ENCODE measurements around the gene STARD3.

The STARD3 gene

DNA sequence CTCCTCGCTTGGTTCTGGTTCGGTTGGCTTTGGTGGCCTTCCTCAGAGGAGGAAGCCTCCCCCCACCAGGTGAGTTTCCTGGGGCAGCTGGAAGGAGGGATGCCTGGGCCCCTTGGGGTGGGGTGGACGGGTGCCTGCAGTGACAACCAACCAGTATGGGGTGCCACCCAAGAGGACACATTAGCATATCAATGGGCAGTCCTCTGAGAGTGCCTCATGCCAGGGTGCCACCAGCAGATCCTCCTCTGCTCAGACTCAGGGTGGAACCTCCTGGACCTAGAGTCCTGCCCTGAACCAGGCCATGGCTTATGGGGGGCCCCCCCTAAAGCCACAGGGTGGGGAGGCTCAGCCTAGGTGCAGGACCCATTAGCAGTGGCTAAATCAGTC, 7.5 kb upstream of the STARD3 start:
- no peak for TF ChIP-seq CTCF (IDR thresholded peaks at IDR 0.05)

DNA sequence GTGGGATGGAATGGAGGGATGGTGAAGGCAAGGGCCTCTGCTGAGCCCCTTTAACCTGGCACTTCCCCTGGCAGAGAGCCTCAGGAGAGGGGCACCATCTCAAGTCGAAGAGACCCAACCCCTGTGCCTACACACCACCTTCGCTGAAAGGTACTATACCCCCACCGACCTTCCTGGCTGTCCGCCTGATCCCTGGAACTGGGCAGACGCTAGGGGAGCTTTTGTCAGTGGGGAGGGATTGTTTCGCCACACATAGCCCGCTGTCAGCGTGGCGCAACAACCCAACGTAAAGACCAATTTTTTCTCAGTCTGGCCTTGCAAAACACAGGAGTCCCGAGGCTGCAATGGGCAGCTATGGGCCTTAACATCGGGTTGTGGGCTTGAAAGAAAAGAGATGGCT, 7.0 kb upstream of the STARD3 start:
- no peaks in the 10 kb centered on the region for H3K9me3 ChIP-seq
- peak overlapping the region; percentile 28 to 30 for H3K4me3 ChIP-seq (ENCODE audit: low read depth in 1 of 2, low read length in 1 of 2)
- peaks cover 40% of the 10 kb centered on the region for H3K27me3 ChIP-seq
- peaks cover 73 to 80% of the 10 kb centered on the region in 2 experiments for H3K4me1 ChIP-seq (ENCODE audit: control insufficient read depth in 1 of 2, insufficient read depth in 1 of 2, low read depth in 1 of 2, low read length in 1 of 2)
- H3K36me3 ChIP-seq = no peaks in the 10 kb centered on the region
- peak; percentile 19 for TF ChIP-seq CTCF (IDR thresholded peaks at IDR 0.05)
- H3K27ac ChIP-seq = peak overlapping the region; percentile 70

More for the DNA sequence above, 7.5 kb upstream of the STARD3 start:
- Histone ChIP-seq H3K4me1 (ENCODE audit: control insufficient read depth in 1 of 2, insufficient read depth in 1 of 2, low read depth in 1 of 2, low read length in 1 of 2) (peaks cover 69 to 76% of the 10 kb centered on the region in 2 experiments), H3K4me3 (ENCODE audit: low read depth in 1 of 2, low read length in 1 of 2) (peak overlapping the region; percentile 28 to 30), H3K27me3 (peaks cover 44% of the 10 kb centered on the region), H3K9me3 (no peaks in the 10 kb centered on the region), H3K27ac (peak overlapping the region; percentile 70), H3K36me3 (no peaks in the 10 kb centered on the region)

GRCh38 chr17:39631403-39631802, 5.5 kb upstream of the STARD3 start:
- TF ChIP-seq CTCF (IDR thresholded peaks at IDR 0.05) = no peak
- Histone ChIP-seq H3K4me3 (ENCODE audit: low read depth in 1 of 2, low read length in 1 of 2) (no peak overlapping the region), H3K27ac (no peak overlapping the region), H3K36me3 (no peaks in the 10 kb centered on the region), H3K9me3 (no peaks in the 10 kb centered on the region), H3K27me3 (peaks cover 25% of the 10 kb centered on the region), H3K4me1 (ENCODE audit: control insufficient read depth in 1 of 2, insufficient read depth in 1 of 2, low read depth in 1 of 2, low read length in 1 of 2) (peaks cover 88 to 92% of the 10 kb centered on the region in 2 experiments)

DNA sequence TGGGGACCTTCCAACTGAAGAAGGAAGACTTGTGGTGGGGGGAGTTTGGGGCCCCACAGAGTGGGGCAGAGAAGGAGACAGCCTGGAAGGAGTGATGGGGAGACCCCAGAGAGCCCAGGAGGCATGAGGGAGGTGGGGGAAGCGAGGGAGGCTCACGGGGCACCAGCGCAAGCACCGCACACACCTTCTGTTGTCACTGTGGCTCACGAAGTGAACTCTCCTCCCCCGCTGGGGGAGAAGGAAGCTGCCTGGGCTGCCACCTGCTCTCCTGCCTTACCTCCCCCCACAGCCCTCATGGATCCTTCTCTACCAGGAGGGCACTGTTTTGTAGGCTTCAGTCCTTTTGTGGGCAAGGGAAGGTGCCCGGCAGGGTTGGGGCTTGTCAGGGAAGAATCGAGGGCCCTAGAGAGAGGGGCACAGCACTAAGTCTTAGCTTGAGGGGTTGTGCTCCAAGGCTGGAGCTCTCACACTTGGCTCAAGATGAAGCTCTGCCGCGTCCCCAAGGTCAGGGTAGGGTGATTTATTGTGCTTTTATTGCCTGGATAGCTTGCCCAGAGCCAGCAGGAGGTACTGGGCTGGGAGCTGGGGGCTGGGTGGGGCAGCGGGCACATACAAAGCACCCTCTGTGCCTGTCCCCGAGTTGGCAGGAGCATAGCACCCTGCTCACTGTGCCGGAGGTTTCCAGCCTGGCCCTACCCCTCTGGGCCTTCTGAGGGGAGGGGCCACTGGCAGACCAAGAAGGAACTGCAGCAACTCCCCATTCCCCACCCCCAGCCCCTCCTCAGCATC, 4.6 kb upstream of the STARD3 start:
- H3K9me3 ChIP-seq = no peaks in the 10 kb centered on the region
- TF ChIP-seq CTCF (IDR thresholded peaks at IDR 0.05) = no peak
- peaks cover 88% of the 10 kb centered on the region in 2 experiments for H3K4me1 ChIP-seq (ENCODE audit: control insufficient read depth in 1 of 2, insufficient read depth in 1 of 2, low read depth in 1 of 2, low read length in 1 of 2)
- peaks cover 15% of the 10 kb centered on the region for H3K27me3 ChIP-seq
- no peaks in the 10 kb centered on the region for H3K36me3 ChIP-seq
- no peak overlapping the region for H3K27ac ChIP-seq
- no peak overlapping the region for H3K4me3 ChIP-seq (ENCODE audit: low read depth in 1 of 2, low read length in 1 of 2)

GRCh38 chr17:39633570-39634183, 3.3 kb upstream of the STARD3 start:
- Histone ChIP-seq H3K27me3 (peaks cover 2% of the 10 kb centered on the region), H3K4me3 (ENCODE audit: low read depth in 1 of 2, low read length in 1 of 2) (no peak overlapping the region), H3K9me3 (no peaks in the 10 kb centered on the region), H3K27ac (no peak overlapping the region), H3K36me3 (no peaks in the 10 kb centered on the region), H3K4me1 (ENCODE audit: control insufficient read depth in 1 of 2, insufficient read depth in 1 of 2, low read depth in 1 of 2, low read length in 1 of 2) (peaks cover 94 to 95% of the 10 kb centered on the region in 2 experiments)
- no peak for TF ChIP-seq CTCF (IDR thresholded peaks at IDR 0.05)
